NCI-H2196 treated with DMSO at 0.1 percent for 48 hours (cell line): Measurements from ENCODE around the gene FRA10AC1.

Experiments used
- DNase-seq: peaks from one replicate; lab custom pipeline; 2025; ENCODE audit not compliant: unreplicated experiment; lab: John Stamatoyannopoulos, UW

The FRA10AC1 gene

GRCh38 chr10:93630625-93631557 is 71.5 kb downstream of the FRA10AC1 start:
- DNase-seq = no peak

- no peak for DNase-seq
These were observed 72.6 kb downstream of the FRA10AC1 start for GRCh38 chr10:93629647-93630305.

- no peak for DNase-seq
These were observed 73.5 kb downstream of the FRA10AC1 start for GRCh38 chr10:93628858-93629257.

DNA sequence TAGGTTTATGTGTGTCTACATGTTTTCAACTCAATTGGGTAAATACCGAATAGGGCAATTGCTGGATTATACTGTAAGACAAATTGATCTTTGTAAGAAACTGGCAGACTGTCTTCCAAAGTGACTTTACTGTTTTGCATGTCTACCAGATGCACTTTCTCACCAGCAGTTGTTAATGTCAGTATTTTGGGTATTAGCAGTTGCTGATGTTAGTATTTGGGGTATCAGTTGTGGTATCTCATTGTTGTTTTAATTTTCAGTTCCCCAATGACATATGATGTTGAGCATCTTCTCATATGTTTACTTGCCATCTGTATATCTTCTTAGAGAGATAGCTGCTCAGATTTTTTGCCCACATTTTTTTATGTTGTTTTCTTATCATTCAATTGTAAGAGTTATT is 79.5 kb downstream of the FRA10AC1 start:
- no peak for DNase-seq

DNA sequence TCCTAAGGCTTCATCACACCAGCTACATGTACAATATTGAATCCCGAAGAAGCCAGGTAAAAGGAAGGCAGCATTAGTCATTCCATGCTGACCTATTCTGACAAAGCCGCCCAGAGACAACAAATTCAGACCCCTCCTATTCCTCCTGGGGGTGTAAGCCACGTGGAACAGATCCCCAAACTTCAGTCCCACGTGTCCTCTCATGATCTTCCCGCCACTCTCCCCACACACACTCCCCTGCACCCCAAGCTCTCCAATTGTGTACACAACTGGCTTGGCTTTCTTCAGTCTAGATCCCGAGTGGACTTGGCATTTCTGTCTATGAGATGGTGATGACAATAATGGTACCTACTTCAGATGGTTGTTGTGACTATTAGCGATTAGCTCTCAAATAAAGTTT is 81.5 kb downstream of the FRA10AC1 start:
- no peak for DNase-seq
